ENCODE results near the gene KDSR.

GRCh38 chr18:63292831-63293683 lies 73.9 kb downstream of the KDSR start:
- TF ChIP-seq POLR2A (IDR thresholded peaks at IDR 0.05) (no peak), CTCF (IDR thresholded peaks at IDR 0.05) (no peak)

Measured in body of pancreas (tissue), 4 donors.